Ovary (tissue), 9 donors: ENCODE measurements around the gene SLC38A9. TPM values are rescaled to one million over a fixed set of nuclear protein-coding genes. Genes with fewer than 3 reads are reported as not detected.

Experiments
- DNase-seq, 5 donors: peaks; one replicate each; pipeline ENCODE4 v3.0.0-alpha.2; 2019 to 2020
- H3K27ac ChIP-seq, 2 donors: fragments of 200-600 bp; one replicate each; pipeline versions ENCODE4 v1.5.1 to v1.8.0; 2019 to 2022
- H3K27me3 ChIP-seq: fragments of 200-600 bp; one replicate; pipeline ENCODE4 v1.8.0; 2022
- H3K36me3 ChIP-seq: fragments of 200-600 bp; sonication (generic); one replicate; pipeline ENCODE4 v1.5.1; 2019
- H3K4me1 ChIP-seq: one replicate; pipeline ENCODE4 v1.8.1; 2013; ENCODE audit warnings: mild to moderate bottlenecking, moderate library complexity; ENCODE audit not compliant: insufficient read depth
- H3K4me3 ChIP-seq: fragments of 200-600 bp; sonication (generic); one replicate; pipeline ENCODE4 v1.5.1; 2017
- H3K9me3 ChIP-seq, 2 donors: fragments of 200-600 bp in 1 of 2; sonication (generic) in 1 of 2; one replicate each; pipeline versions ENCODE4 v1.5.1 to v1.8.1; 2013 to 2019; ENCODE audit warnings: mild to moderate bottlenecking in 1 of 2, moderate library complexity in 1 of 2
- EP300 ChIP-seq: sonication (generic); formaldehyde crosslinking; IDR thresholded peaks from one replicate; pipeline ENCODE4 v1.6.1; 2017; ENCODE audit warnings: antibody characterized with exemption
- POLR2A ChIP-seq: fragments of 450-650 bp; IDR thresholded peaks from one replicate; pipeline ENCODE4 v1.6.1; 2017; ENCODE audit warnings: antibody characterized with exemption, mild to moderate bottlenecking, moderate library complexity
- WGBS, 3 donors: extraction: QIAGEN DNeasy Blood & Tissue Kit in 1 of 3; methylation state at CpG; one replicate each; pipeline versions ENCODE4 v1.1.5 to v1.1.7; 2013 to 2017; 5-methylcytosine and 5-hydroxymethylcytosine counted together
- intact Hi-C, 4 donors: fragments of 100-400 bp; cut with DNase I; formaldehyde crosslinking; loops; one replicate each; pipeline versions ENCODE4 v1.11.0 to v1.15.1; 2022 to 2023
- polyA plus RNA-seq, 2 donors: library from polyadenylated mRNA; stranded (reverse); fragments of 200-250 nt in 1 of 2; fragments of 350-450 nt in 1 of 2; fragmentation: Illumina TruSeq in 1 of 2; extraction: RNeasy Lipid Tissue Mini Kit (QIAGEN cat#74804) in 1 of 2; gene quantifications; one replicate each; pipeline ENCODE4 v1.2.3, GENCODE V29; 2013 to 2014
- total RNA-seq, 7 donors: library from RNA; depleted of rRNA in 2 of 7; stranded (reverse); fragments of >200 nt in 2 of 7; fragmentation: NEBNext Ultra II Directional in 3 of 7; extraction: Animal tissue kit (Norgen Biotek cat#: 25700) in 3 of 7; gene quantifications; one replicate each; pipeline versions ENCODE4 v1.1.0 to v1.2.4, GENCODE V29; 2016 to 2023
- TF ChIP-seq, protein P1 (sequence below), 3 donors: fragments of 450-650 bp in 2 of 3; fragments of 200-600 bp in 1 of 3; IDR thresholded peaks; one replicate each; pipeline versions ENCODE4 v1.5.1 to v1.8.0; 2016 to 2022; ENCODE audit warnings: antibody characterized with exemption in 3 of 3, mild to moderate bottlenecking in 1 of 3
- donor health status: DM: no; HTN: no; CAD: no; lungs with moderate emphysema.
- donor health status: DM: no; HTN: no; CAD: no.
- donor health status: Bipolar disorder and iron deficiency.
- donor health status: DM: yes; HTN: yes; CAD: no.
- donor health status: DM: no; HTN: no; CAD: no.
- donor health status: DM: yes; HTN: yes; CAD: no.

The SLC38A9 gene
- total and polyA plus RNA-seq, 9 donors = 7.9 to 29.6 (median 16.2) TPM

DNA sequence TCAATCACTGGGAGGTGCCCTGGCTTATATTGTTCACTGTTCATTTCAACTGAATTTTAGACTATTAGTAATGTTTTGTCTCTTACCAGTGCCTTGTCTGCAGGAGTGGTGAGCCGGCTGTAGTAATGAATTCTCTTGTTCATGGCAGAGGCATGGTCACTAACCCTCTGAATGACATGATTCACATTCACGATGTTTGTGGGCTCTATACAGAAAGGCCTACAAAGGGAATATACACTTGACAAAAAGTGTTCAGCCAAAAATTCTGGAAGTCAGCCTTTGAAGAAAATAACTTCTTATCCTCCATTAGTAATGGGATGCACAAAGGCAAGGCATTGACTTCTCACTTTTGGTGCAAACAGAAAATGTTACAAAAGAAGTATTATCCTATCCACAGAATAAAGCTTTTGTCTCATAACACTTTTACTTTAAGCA is 39.6 kb downstream of the SLC38A9 start:
- no peak overlapping the region for H3K27ac ChIP-seq
- DNase-seq = no peak
- H3K4me3 ChIP-seq = no peak overlapping the region
- H3K36me3 ChIP-seq = no peaks in the 10 kb centered on the region
- H3K27me3 ChIP-seq = no peaks in the 10 kb centered on the region
- WGBS, 3 donors = 20 to 41% (median 36%) methylated on average over 2 of the region's 2 CpGs
- intact Hi-C loops = no loop called here
- TF ChIP-seq EP300 (no peak), POLR2A (no peak)
- TF ChIP-seq, protein P1, sequence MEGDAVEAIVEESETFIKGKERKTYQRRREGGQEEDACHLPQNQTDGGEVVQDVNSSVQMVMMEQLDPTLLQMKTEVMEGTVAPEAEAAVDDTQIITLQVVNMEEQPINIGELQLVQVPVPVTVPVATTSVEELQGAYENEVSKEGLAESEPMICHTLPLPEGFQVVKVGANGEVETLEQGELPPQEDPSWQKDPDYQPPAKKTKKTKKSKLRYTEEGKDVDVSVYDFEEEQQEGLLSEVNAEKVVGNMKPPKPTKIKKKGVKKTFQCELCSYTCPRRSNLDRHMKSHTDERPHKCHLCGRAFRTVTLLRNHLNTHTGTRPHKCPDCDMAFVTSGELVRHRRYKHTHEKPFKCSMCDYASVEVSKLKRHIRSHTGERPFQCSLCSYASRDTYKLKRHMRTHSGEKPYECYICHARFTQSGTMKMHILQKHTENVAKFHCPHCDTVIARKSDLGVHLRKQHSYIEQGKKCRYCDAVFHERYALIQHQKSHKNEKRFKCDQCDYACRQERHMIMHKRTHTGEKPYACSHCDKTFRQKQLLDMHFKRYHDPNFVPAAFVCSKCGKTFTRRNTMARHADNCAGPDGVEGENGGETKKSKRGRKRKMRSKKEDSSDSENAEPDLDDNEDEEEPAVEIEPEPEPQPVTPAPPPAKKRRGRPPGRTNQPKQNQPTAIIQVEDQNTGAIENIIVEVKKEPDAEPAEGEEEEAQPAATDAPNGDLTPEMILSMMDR (IDR thresholded peaks at IDR 0.05) = no peak
- peaks cover 8% of the 10 kb centered on the region for H3K4me1 ChIP-seq
- H3K9me3 ChIP-seq = no peaks in the 10 kb centered on the region

DNA sequence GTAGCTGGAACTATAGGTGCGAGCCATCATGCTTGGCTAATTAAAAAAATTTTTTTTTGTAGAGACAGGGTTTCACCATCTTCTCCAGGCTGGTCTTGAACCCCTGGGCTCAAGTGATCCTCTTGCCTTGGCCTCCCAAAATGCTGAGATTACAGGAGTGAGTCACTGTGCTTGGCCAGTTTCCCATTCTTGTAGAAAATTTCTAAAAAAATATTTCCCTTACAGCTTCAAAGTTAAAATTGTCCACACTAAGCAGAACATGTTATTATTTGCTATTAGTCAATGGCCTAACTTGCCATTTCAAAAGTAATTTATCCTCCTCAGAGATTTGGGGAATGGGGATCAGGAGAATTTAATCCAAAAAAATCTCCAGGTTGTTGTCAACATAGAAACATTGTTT is 40.1 kb downstream of the SLC38A9 start:
- intact Hi-C loops = no loop called here
- TF ChIP-seq, protein P1 (IDR thresholded peaks at IDR 0.05) = no peak
- TF ChIP-seq POLR2A (no peak), EP300 (no peak)
- WGBS, 3 donors = 93 to 100% (median 95%) methylated on average over 1 of the region's 1 CpG
- Histone ChIP-seq H3K4me3 (no peak overlapping the region), H3K27ac (no peak overlapping the region), H3K4me1 (peaks cover 8% of the 10 kb centered on the region), H3K9me3 (no peaks in the 10 kb centered on the region), H3K27me3 (no peaks in the 10 kb centered on the region), H3K36me3 (no peaks in the 10 kb centered on the region)
- peak in 3 of 5 donors; percentile 11 to 26 (median 19) for DNase-seq

DNA sequence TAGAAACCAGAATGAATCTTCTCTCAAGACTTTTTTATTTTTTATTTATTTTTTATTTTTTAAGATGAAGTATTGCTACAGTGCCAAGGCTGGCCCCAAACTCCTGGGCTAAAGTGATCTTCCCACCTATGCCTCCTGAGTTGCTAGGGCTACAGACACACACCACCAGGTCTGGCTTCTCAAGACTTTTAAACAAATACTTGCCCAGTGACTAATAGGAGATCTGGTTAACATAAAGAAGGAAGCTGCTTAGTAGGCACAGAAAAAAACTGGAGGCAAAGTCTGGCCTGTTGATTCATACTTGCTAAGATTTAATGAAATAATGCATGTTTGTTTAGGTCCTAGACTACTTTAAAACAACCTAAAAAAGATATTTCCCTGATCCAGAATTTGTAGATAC is 43.8 kb downstream of the SLC38A9 start:
- no peaks in the 10 kb centered on the region for H3K36me3 ChIP-seq
- H3K27me3 ChIP-seq = no peaks in the 10 kb centered on the region
- no peak for DNase-seq
- H3K9me3 ChIP-seq = no peaks in the 10 kb centered on the region
- intact Hi-C loops = no loop called here
- H3K27ac ChIP-seq = no peak overlapping the region
- TF ChIP-seq EP300 (no peak), POLR2A (no peak)
- TF ChIP-seq, protein P1 (IDR thresholded peaks at IDR 0.05) = no peak
- no peak overlapping the region for H3K4me3 ChIP-seq
- peaks cover 5% of the 10 kb centered on the region for H3K4me1 ChIP-seq

DNA sequence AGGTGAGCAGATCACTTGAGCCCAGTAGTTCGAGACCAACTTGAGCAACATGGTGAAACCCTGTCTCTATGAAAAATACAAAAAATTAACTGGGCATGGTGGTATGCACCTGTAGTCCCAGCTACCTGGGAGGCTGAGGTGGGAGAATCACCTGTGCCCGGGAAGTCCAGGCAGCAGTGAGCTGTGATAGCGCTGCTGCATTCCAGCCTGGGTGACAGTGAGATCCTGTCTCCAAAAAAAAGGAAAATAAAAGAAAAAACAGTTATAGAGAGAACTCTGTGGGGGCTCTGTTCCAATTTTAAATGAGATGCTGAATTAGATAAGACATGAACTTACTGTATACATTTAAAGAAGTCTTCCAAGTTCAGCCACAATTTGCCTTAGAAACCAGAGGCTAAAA is 44.2 kb downstream of the SLC38A9 start:
- no peaks in the 10 kb centered on the region for H3K36me3 ChIP-seq
- TF ChIP-seq EP300 (no peak), POLR2A (no peak)
- TF ChIP-seq, protein P1 (IDR thresholded peaks at IDR 0.05) = no peak
- DNase-seq = no peak
- no peaks in the 10 kb centered on the region for H3K9me3 ChIP-seq
- H3K27me3 ChIP-seq = no peaks in the 10 kb centered on the region
- H3K27ac ChIP-seq = no peak overlapping the region
- WGBS, 3 donors = 97 to 99% (median 98%) methylated on average over 3 of the region's 3 CpGs
- peaks cover 5% of the 10 kb centered on the region for H3K4me1 ChIP-seq
- H3K4me3 ChIP-seq = no peak overlapping the region
- intact Hi-C loops = no loop called here

DNA sequence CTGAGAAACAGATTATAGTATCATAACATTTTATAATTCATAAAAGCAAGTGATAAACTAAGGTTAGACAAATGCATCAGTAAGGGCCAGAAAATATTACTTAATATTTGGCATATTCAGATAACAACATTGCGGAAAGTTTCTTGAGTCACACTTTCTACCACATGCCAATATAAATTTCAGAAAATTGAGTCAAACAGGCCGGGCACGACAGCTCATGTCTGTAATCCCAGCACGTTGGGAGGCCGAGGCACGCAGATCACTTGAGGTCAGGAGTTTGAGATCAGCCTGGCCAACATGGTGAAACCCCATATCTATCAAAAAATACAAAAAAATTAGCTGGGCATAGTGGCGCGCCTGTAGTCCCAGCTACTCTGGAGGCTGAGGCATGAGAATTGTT is 47.1 kb downstream of the SLC38A9 start:
- TF ChIP-seq POLR2A (no peak), EP300 (no peak)
- TF ChIP-seq, protein P1 (IDR thresholded peaks at IDR 0.05) = no peak
- intact Hi-C loops = no loop called here
- WGBS, 3 donors = 82 to 95% (median 85%) methylated on average over 8 of the region's 8 CpGs
- Histone ChIP-seq H3K9me3 (no peaks in the 10 kb centered on the region), H3K27ac (no peak overlapping the region), H3K27me3 (no peaks in the 10 kb centered on the region), H3K4me1 (no peaks in the 10 kb centered on the region), H3K4me3 (no peak overlapping the region), H3K36me3 (no peaks in the 10 kb centered on the region)
- no peak for DNase-seq
